ENCODE measurements around the gene FGF18.

Gene FGF18

GRCh38 chr5:171431251-171431777, 11.9 kb downstream of the FGF18 start:
- no peak overlapping the region for H3K4me3 ChIP-seq (ENCODE audit: low read length, poor library complexity, severe bottlenecking)
- no peaks in the 10 kb centered on the region for H4K20me1 ChIP-seq (ENCODE audit: insufficient read depth, low read length, poor library complexity, severe bottlenecking)
- no peak overlapping the region for H2AFZ ChIP-seq (ENCODE audit: low read length)
- H3K9ac ChIP-seq (ENCODE audit: low read depth, low read length, poor library complexity, severe bottlenecking) = no peak overlapping the region
- no peaks in the 10 kb centered on the region for H3K9me2 ChIP-seq (replicated peaks; ENCODE audit: low read depth, low read length)
- no peaks in the 10 kb centered on the region for H3K9me3 ChIP-seq (ENCODE audit: insufficient read depth, low read depth, low read length)
- H3K36me3 ChIP-seq (ENCODE audit: insufficient read depth, low read length) = no peaks in the 10 kb centered on the region
- H3K27me3 ChIP-seq (ENCODE audit: insufficient read depth, low read length, poor library complexity, severe bottlenecking) = no peaks in the 10 kb centered on the region
- H3K4me2 ChIP-seq (ENCODE audit: low read depth, low read length, poor library complexity, severe bottlenecking) = no peak overlapping the region
- H3K79me2 ChIP-seq (ENCODE audit: insufficient read depth, low read length) = no peaks in the 10 kb centered on the region
- no peaks in the 10 kb centered on the region for H3K4me1 ChIP-seq (ENCODE audit: insufficient read depth, low read length, poor library complexity, severe bottlenecking)
- H3F3A ChIP-seq (ENCODE audit: low read depth) = no peaks in the 10 kb centered on the region
- no peak for TF ChIP-seq EZH2phosphoT487 (IDR thresholded peaks at IDR 0.05; ENCODE audit: borderline replicate concordance)
- TF ChIP-seq CTCF (conservative IDR thresholded peaks at IDR 0.05; ENCODE audit: low read length) = no peak

GRCh38 chr5:171432076-171432475, 12.6 kb downstream of the FGF18 start:
- H3K27me3 ChIP-seq (ENCODE audit: insufficient read depth, low read length, poor library complexity, severe bottlenecking) = no peaks in the 10 kb centered on the region
- no peaks in the 10 kb centered on the region for H3K9me3 ChIP-seq (ENCODE audit: insufficient read depth, low read depth, low read length)
- no peak overlapping the region for H3K4me2 ChIP-seq (ENCODE audit: low read depth, low read length, poor library complexity, severe bottlenecking)
- no peak overlapping the region for H2AFZ ChIP-seq (ENCODE audit: low read length)
- H3K4me3 ChIP-seq (ENCODE audit: low read length, poor library complexity, severe bottlenecking) = no peak overlapping the region
- no peak overlapping the region for H3K9ac ChIP-seq (ENCODE audit: low read depth, low read length, poor library complexity, severe bottlenecking)
- H3K9me2 ChIP-seq (replicated peaks; ENCODE audit: low read depth, low read length) = no peaks in the 10 kb centered on the region
- H3K36me3 ChIP-seq (ENCODE audit: insufficient read depth, low read length) = no peaks in the 10 kb centered on the region
- H4K20me1 ChIP-seq (ENCODE audit: insufficient read depth, low read length, poor library complexity, severe bottlenecking) = no peaks in the 10 kb centered on the region
- H3K79me2 ChIP-seq (ENCODE audit: insufficient read depth, low read length) = no peaks in the 10 kb centered on the region
- TF ChIP-seq CTCF (conservative IDR thresholded peaks at IDR 0.05; ENCODE audit: low read length) (no peak), EZH2phosphoT487 (IDR thresholded peaks at IDR 0.05; ENCODE audit: borderline replicate concordance) (no peak)
- no peaks in the 10 kb centered on the region for H3K4me1 ChIP-seq (ENCODE audit: insufficient read depth, low read length, poor library complexity, severe bottlenecking)
- no peaks in the 10 kb centered on the region for H3F3A ChIP-seq (ENCODE audit: low read depth)

GRCh38 chr5:171432583-171433351, 13.3 kb downstream of the FGF18 start:
- Histone ChIP-seq H3K9ac (ENCODE audit: low read depth, low read length, poor library complexity, severe bottlenecking) (no peak overlapping the region), H3K4me2 (ENCODE audit: low read depth, low read length, poor library complexity, severe bottlenecking) (no peak overlapping the region), H4K20me1 (ENCODE audit: insufficient read depth, low read length, poor library complexity, severe bottlenecking) (no peaks in the 10 kb centered on the region), H3K9me2 (replicated peaks; ENCODE audit: low read depth, low read length) (no peaks in the 10 kb centered on the region), H3K36me3 (ENCODE audit: insufficient read depth, low read length) (no peaks in the 10 kb centered on the region), H3F3A (ENCODE audit: low read depth) (no peaks in the 10 kb centered on the region), H3K79me2 (ENCODE audit: insufficient read depth, low read length) (no peaks in the 10 kb centered on the region), H3K4me1 (ENCODE audit: insufficient read depth, low read length, poor library complexity, severe bottlenecking) (no peaks in the 10 kb centered on the region), H2AFZ (ENCODE audit: low read length) (no peak overlapping the region), H3K9me3 (ENCODE audit: insufficient read depth, low read depth, low read length) (no peaks in the 10 kb centered on the region), H3K4me3 (ENCODE audit: low read length, poor library complexity, severe bottlenecking) (no peak overlapping the region), H3K27me3 (ENCODE audit: insufficient read depth, low read length, poor library complexity, severe bottlenecking) (no peaks in the 10 kb centered on the region)
- TF ChIP-seq CTCF (conservative IDR thresholded peaks at IDR 0.05; ENCODE audit: low read length) = no peak
- TF ChIP-seq EZH2phosphoT487 (IDR thresholded peaks at IDR 0.05; ENCODE audit: borderline replicate concordance) = no peak

Measured in Loucy (cell line).